ENCODE measurements around the gene TMEM53.

DNA sequence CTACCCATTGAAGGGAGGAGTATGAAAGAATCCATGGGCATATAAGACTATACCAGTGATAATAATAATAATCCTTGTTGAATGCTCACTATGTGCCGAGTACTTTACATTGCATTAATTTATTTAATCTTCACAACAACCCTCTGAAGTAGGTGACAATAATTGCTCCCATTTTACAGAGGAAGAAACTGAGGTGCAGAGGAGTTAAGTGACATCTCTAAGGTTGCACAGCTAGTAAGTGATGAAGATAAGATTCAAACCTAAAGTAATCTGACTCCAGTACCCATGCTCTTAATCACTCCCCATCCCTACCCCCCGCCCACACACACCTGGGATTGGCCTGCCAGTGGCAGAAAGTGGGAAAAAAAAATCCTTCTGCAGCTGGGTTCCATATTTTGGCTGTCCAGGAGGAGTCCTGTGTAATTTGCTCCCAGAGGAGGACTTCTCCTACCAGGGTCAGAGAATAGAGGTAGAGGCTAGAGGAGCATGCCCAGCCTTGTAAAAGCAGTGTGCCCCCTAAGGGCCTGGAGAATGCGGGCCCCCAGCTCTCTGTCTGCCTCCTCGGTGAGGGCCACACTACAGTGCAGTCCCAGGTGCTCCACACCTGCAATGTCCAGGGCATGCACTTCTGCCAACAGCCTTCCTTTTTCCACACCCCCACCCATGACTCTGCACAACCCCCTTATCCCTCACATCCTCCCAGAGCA, 57.8 kb downstream of the TMEM53 start:
- TF ChIP-seq POLR2A (IDR thresholded peaks at IDR 0.05) (no peak), EP300 (IDR thresholded peaks at IDR 0.05) (no peak)
- TF ChIP-seq, protein P1, sequence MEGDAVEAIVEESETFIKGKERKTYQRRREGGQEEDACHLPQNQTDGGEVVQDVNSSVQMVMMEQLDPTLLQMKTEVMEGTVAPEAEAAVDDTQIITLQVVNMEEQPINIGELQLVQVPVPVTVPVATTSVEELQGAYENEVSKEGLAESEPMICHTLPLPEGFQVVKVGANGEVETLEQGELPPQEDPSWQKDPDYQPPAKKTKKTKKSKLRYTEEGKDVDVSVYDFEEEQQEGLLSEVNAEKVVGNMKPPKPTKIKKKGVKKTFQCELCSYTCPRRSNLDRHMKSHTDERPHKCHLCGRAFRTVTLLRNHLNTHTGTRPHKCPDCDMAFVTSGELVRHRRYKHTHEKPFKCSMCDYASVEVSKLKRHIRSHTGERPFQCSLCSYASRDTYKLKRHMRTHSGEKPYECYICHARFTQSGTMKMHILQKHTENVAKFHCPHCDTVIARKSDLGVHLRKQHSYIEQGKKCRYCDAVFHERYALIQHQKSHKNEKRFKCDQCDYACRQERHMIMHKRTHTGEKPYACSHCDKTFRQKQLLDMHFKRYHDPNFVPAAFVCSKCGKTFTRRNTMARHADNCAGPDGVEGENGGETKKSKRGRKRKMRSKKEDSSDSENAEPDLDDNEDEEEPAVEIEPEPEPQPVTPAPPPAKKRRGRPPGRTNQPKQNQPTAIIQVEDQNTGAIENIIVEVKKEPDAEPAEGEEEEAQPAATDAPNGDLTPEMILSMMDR (IDR thresholded peaks at IDR 0.05), result no peak
